Body of pancreas (tissue), 4 donors: ENCODE measurements around the gene ANO2. TPM values are rescaled to one million over a fixed set of nuclear protein-coding genes. Genes with fewer than 3 reads are reported as not detected.

Experiments used
- ATAC-seq: fragments of 150-250 bp; one replicate; pipeline ENCODE4 v1.9.1; 2016
- DNase-seq, 4 donors: peaks; one replicate each; pipeline ENCODE4 v3.0.0-alpha.2; 2019
- H3K27ac ChIP-seq, 4 donors: fragments of 200-600 bp; sonication (generic); 1 replicate in 3 of 4; 2 replicates in 1 of 4; pipeline versions ENCODE4 v1.5.1 to v1.6.1; 2016 to 2019; ENCODE audit warnings: mild to moderate bottlenecking in 1 of 4, mixed read lengths in 1 of 4, moderate library complexity in 1 of 4
- H3K27me3 ChIP-seq, 2 donors: fragments of 200-600 bp; sonication (generic); one replicate each; pipeline ENCODE4 v1.6.0; 2016; ENCODE audit warnings: mild to moderate bottlenecking in 1 of 2
- H3K36me3 ChIP-seq, 2 donors: fragments of 200-600 bp; sonication (generic); replicated peaks in 1 of 2; 2 replicates each; pipeline ENCODE4 v1.5.1; 2016; ENCODE audit warnings: low read depth in 2 of 2; ENCODE audit not compliant: insufficient read depth in 1 of 2
- H3K4me1 ChIP-seq: fragments of 200-600 bp; sonication (generic); one replicate; pipeline ENCODE4 v1.6.0; 2016
- H3K4me3 ChIP-seq, 2 donors: fragments of 200-600 bp; sonication (generic); 1 replicate in 1 of 2; 2 replicates in 1 of 2; pipeline ENCODE4 v1.5.1; 2016 to 2019
- H3K9me3 ChIP-seq, 3 donors: fragments of 200-600 bp; sonication (generic); 1 replicate in 2 of 3; 2 replicates in 1 of 3; pipeline ENCODE4 v1.5.1; 2016
- CTCF ChIP-seq, 7 experiments: fragments of 450-650 bp in 4 of 7; fragments of 200-600 bp in 3 of 7; sonication (generic) in 3 of 7; IDR thresholded peaks; one replicate each; pipeline ENCODE4 v1.5.1; 2016 to 2019; ENCODE audit warnings: antibody characterized with exemption in 7 of 7
- POLR2A ChIP-seq, 3 donors: fragments of 450-650 bp; IDR thresholded peaks; one replicate each; pipeline ENCODE4 v1.6.1; 2016; ENCODE audit warnings: antibody characterized with exemption in 3 of 3, mild to moderate bottlenecking in 2 of 3
- WGBS, 2 donors: methylation state at CpG; one replicate each; pipeline ENCODE4 v1.1.5; 2017; 5-methylcytosine and 5-hydroxymethylcytosine counted together
- intact Hi-C: fragments of 100-400 bp; cut with DNase I; formaldehyde crosslinking; loops from one replicate; pipeline ENCODE4 v1.15.1; 2023
- total RNA-seq, 2 donors: library from RNA; depleted of rRNA; stranded (reverse); fragments of >200 nt; gene quantifications; one replicate each; pipeline ENCODE4 v1.1.0, GENCODE V29; 2016

Gene ANO2
- total RNA-seq, 2 donors from 2014 or later: 2.1 to 4.3 TPM

- TF ChIP-seq POLR2A (IDR thresholded peaks at IDR 0.05) (no peak), CTCF (IDR thresholded peaks at IDR 0.05) (no peak)
- no peak overlapping the region for H3K4me3 ChIP-seq
- no peaks in the 10 kb centered on the region for H3K4me1 ChIP-seq
- intact Hi-C loops: no loop called here
- no peak overlapping the region for H3K27ac ChIP-seq
- no peak for DNase-seq
- no peak for ATAC-seq
- no peaks in the 10 kb centered on the region for H3K27me3 ChIP-seq
- H3K36me3 ChIP-seq: no peaks in the 10 kb centered on the region
- 40 to 43% methylated on average over 2 of the region's 2 CpGs for WGBS, 2 donors
- no peaks in the 10 kb centered on the region for H3K9me3 ChIP-seq
Observed at GRCh38 chr12:5643266-5643665, 301.8 kb downstream of the ANO2 start.

- Histone ChIP-seq H3K27ac (no peak overlapping the region), H3K9me3 (no peaks in the 10 kb centered on the region), H3K27me3 (no peaks in the 10 kb centered on the region), H3K36me3 (no peaks in the 10 kb centered on the region), H3K4me3 (no peak overlapping the region), H3K4me1 (no peaks in the 10 kb centered on the region)
- ATAC-seq (no peak), DNase-seq (no peak)
- no peak for TF ChIP-seq POLR2A (IDR thresholded peaks at IDR 0.05)
- TF ChIP-seq CTCF (IDR thresholded peaks at IDR 0.05): no peak
- WGBS, 2 donors: 36 to 42% methylated on average over 4 of the region's 4 CpGs
- intact Hi-C loops: no loop called here
Observed at GRCh38 chr12:5637698-5638097, 307.4 kb downstream of the ANO2 start.

- H3K27ac ChIP-seq: no peak overlapping the region
- DNase-seq (no peak), ATAC-seq (no peak)
- no peaks in the 10 kb centered on the region for H3K9me3 ChIP-seq
- H3K4me1 ChIP-seq: no peaks in the 10 kb centered on the region
- intact Hi-C loops: no loop called here
- no peak overlapping the region for H3K4me3 ChIP-seq
- no peaks in the 10 kb centered on the region for H3K36me3 ChIP-seq
- TF ChIP-seq POLR2A (IDR thresholded peaks at IDR 0.05) (no peak), CTCF (IDR thresholded peaks at IDR 0.05) (no peak)
- H3K27me3 ChIP-seq: no peaks in the 10 kb centered on the region
- WGBS, 2 donors: 48 to 51% methylated on average over 4 of the region's 4 CpGs
Observed at GRCh38 chr12:5636907-5637306, 308.2 kb downstream of the ANO2 start.

- H3K27me3 ChIP-seq: no peaks in the 10 kb centered on the region
- no peaks in the 10 kb centered on the region for H3K9me3 ChIP-seq
- TF ChIP-seq CTCF (IDR thresholded peaks at IDR 0.05) (no peak), POLR2A (IDR thresholded peaks at IDR 0.05) (no peak)
- DNase-seq (no peak), ATAC-seq (no peak)
- H3K36me3 ChIP-seq: no peaks in the 10 kb centered on the region
- intact Hi-C loops: no loop called here
- H3K4me3 ChIP-seq: no peak overlapping the region
- no peaks in the 10 kb centered on the region for H3K4me1 ChIP-seq
- no peak overlapping the region for H3K27ac ChIP-seq
- 52 to 69% methylated on average over 3 of the region's 3 CpGs for WGBS, 2 donors
Observed at GRCh38 chr12:5633106-5633505, 312.0 kb downstream of the ANO2 start.

- intact Hi-C loops: no loop called here
- 68 to 77% methylated on average over 2 of the region's 2 CpGs for WGBS, 2 donors
- Histone ChIP-seq H3K27me3 (no peaks in the 10 kb centered on the region), H3K36me3 (no peaks in the 10 kb centered on the region), H3K4me3 (no peak overlapping the region), H3K4me1 (no peaks in the 10 kb centered on the region), H3K9me3 (no peaks in the 10 kb centered on the region), H3K27ac (no peak overlapping the region)
- TF ChIP-seq CTCF (IDR thresholded peaks at IDR 0.05): no peak
- no peak for TF ChIP-seq POLR2A (IDR thresholded peaks at IDR 0.05)
- ATAC-seq (no peak), DNase-seq (no peak)
Observed at GRCh38 chr12:5632453-5632852, 312.6 kb downstream of the ANO2 start.
